Coronary artery (tissue), 2 donors: ENCODE data around the gene PEX26.
A peak's percentile ranks its signal among the peaks of the same experiment; 100 is the strongest.

Experiments used
- DNase-seq: peaks from one replicate; pipeline ENCODE4 v3.0.0-alpha.2; 2017; ENCODE audit warnings: low spot score
- H3K27ac ChIP-seq, 2 donors: fragments of 200-600 bp; sonication (generic); one replicate each; pipeline ENCODE4 v1.5.1; 2016 to 2019
- H3K4me3 ChIP-seq: fragments of 200-600 bp; sonication (generic); 2 replicates; pipeline ENCODE4 v1.5.1; 2016; ENCODE audit warnings: mild to moderate bottlenecking, moderate library complexity
- TF ChIP-seq, protein P1 (sequence below): fragments of 200-600 bp; sonication (generic); IDR thresholded peaks from one replicate; pipeline ENCODE4 v1.5.1; 2019; ENCODE audit warnings: antibody characterized with exemption

PEX26 gene

GRCh38 chr22:18115906-18116371 lies 38.1 kb downstream of the PEX26 start:
- DNase-seq: no peak
- TF ChIP-seq, protein P1, sequence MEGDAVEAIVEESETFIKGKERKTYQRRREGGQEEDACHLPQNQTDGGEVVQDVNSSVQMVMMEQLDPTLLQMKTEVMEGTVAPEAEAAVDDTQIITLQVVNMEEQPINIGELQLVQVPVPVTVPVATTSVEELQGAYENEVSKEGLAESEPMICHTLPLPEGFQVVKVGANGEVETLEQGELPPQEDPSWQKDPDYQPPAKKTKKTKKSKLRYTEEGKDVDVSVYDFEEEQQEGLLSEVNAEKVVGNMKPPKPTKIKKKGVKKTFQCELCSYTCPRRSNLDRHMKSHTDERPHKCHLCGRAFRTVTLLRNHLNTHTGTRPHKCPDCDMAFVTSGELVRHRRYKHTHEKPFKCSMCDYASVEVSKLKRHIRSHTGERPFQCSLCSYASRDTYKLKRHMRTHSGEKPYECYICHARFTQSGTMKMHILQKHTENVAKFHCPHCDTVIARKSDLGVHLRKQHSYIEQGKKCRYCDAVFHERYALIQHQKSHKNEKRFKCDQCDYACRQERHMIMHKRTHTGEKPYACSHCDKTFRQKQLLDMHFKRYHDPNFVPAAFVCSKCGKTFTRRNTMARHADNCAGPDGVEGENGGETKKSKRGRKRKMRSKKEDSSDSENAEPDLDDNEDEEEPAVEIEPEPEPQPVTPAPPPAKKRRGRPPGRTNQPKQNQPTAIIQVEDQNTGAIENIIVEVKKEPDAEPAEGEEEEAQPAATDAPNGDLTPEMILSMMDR: no peak
- peak overlapping the region in 1 of 2 donors; percentile 64 for H3K27ac ChIP-seq
- no peak overlapping the region for H3K4me3 ChIP-seq

GRCh38 chr22:18116634-18117033 lies 38.8 kb downstream of the PEX26 start:
- no peak overlapping the region for H3K4me3 ChIP-seq
- TF ChIP-seq, protein P1: no peak
- peak overlapping the region in 1 of 2 donors; percentile 64 for H3K27ac ChIP-seq
- DNase-seq: no peak

DNA sequence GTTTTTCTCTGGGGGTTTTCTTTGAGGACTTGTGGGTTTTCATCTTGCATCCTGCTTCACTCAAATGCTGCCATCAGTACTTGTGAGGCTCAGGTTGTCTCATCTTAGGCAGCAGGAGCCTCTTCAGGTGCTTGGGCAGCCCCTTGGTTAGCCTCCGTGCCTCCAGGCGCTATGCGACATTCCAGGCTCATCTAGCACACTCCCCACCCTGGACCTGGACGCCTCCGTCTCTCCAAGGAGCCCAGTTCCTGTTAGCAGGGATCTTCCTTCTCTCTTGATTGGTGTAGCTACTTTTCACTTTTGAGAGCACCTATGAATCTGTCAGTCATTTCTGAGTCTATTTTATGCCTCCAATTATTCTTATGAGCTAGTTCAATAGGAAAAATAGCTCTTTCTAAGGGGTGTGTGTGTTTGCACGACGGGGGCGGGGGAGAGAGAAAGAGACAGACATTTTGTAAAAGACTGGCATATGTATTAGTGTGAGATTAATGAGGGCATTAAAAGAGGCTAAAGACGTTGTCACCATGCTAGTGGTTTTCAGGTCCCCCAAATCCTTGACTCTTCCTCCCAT lies 40.6 kb downstream of the PEX26 start:
- no peak overlapping the region for H3K4me3 ChIP-seq
- no peak overlapping the region for H3K27ac ChIP-seq
- TF ChIP-seq, protein P1: no peak
- no peak for DNase-seq

DNA sequence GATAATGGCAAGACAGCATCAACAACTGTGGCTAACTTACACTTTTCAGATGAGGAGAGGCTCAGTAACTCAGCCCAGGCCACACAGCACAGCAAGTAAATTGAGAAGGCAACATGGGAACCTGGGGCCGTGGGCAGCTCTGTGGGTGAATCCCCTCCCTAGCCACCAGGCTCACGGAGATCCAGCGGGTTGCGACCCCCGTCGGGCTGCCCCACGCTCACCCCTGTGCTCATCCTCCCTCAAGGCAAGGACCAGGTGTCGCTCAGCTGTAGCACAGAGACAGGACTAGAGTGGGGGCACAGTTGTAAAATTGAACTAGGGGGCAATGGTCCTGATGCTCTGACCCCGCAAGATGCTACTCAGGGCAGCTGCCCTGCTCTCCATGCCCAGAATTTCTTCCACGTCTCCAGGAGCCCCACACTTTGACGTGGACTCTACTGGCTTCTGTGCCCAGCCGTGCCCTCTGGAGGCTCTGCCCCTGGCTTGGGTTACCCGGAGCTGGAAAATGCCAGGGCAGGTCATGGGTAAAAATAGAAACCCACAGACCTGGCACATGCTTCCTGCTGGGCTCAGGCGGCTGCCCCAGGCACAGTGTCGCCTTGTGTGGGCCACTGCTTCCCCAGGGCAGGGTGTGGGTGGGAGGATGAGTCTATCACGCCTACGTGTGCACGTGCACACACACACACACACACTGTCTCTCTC lies 41.8 kb downstream of the PEX26 start:
- Histone ChIP-seq H3K4me3 (no peak overlapping the region), H3K27ac (peak overlapping the region in 1 of 2 donors; percentile 50)
- TF ChIP-seq, protein P1: no peak
- no peak for DNase-seq

DNA sequence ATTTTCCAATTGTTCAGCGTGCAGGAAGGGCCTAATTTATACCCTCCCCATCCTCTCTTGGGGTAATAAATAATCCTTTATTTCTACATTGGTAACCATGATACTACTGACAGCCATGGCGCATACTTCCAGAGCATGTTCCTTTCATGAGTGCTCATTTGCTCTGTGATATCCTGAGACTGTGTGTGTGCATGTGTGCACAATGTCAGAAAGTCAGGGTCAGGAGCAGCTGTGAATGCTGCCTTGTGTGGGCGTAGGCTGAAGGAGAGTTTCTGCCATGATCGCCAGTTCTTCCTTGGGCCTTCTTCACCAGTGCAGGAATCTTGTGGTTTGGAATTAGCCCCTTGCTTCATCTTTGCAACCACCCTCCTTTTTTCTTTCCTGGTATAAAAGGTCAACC lies 43.1 kb downstream of the PEX26 start:
- DNase-seq: no peak
- H3K4me3 ChIP-seq: no peak overlapping the region
- H3K27ac ChIP-seq: no peak overlapping the region
- TF ChIP-seq, protein P1: no peak

GRCh38 chr22:18121506-18121905 lies 43.7 kb downstream of the PEX26 start:
- H3K27ac ChIP-seq: no peak overlapping the region

More at GRCh38 chr22:18121506-18121905, 43.7 kb downstream of the PEX26 start:
- H3K4me3 ChIP-seq: no peak overlapping the region
- TF ChIP-seq, protein P1: no peak
- no peak for DNase-seq
